Motor neuron (in vitro differentiated cells): ENCODE results near the gene MPP4. TPM values are rescaled to one million over a fixed set of nuclear protein-coding genes. Genes with fewer than 3 reads are reported as not detected.

Source experiments
- ATAC-seq, 8 experiments: fragments of 200-7000 bp; cut with Tn5 transposase; replicated peaks in 6 of 8; 2 replicates each; pipeline ENCODE4 v1.8.0; 2021; ENCODE audit warnings: mild to moderate bottlenecking in 8 of 8, moderate library complexity in 8 of 8
- H3K27ac ChIP-seq, 2 donors: fragments of 250-450 bp; sonication (Bioruptor Pico); 2 replicates each; pipeline ENCODE4 v1.9.0; 2021; ENCODE audit warnings: antibody characterized with exemption in 2 of 2, mild to moderate bottlenecking in 2 of 2, moderate library complexity in 1 of 2
- H3K4me1 ChIP-seq, 2 donors: fragments of 250-450 bp; sonication (Bioruptor Pico); replicated peaks in 1 of 2; 2 replicates each; pipeline ENCODE4 v1.6.1; 2021; ENCODE audit warnings: antibody characterized with exemption in 2 of 2, mild to moderate bottlenecking in 2 of 2, moderate library complexity in 1 of 2
- H3K4me3 ChIP-seq, 5 donors: fragments of 250-450 bp; sonication (Bioruptor Pico); 2 replicates each; pipeline ENCODE4 v1.9.0; 2021; ENCODE audit warnings: antibody characterized with exemption in 5 of 5, mild to moderate bottlenecking in 5 of 5, moderate library complexity in 4 of 5
- WGBS, 10 experiments: fragments of 450-650 bp; shearing (Covaris generic); methylation state at CpG; one replicate each; pipeline ENCODE4 v1.0.0; 2022; 5-methylcytosine and 5-hydroxymethylcytosine counted together
- in situ Hi-C, 9 experiments: fragments of 400-800 bp; cut with MboI; loops; one replicate each; pipeline ENCODE4 v1.15.0; 2021; ENCODE audit warnings: low sequenced_read_pairs in 9 of 9, low pct_unique_long_range_greater_than_20kb in 2 of 9; ENCODE audit not compliant: unreplicated experiment in 9 of 9
- total RNA-seq, 8 experiments: library from RNA; unstranded; fragments of 300-600 nt; gene quantifications; 2 replicates each; pipeline versions ENCODE4 v1.2.3 to v1.2.4, GENCODE V29; 2022

The MPP4 gene
- 1 to 10 TPM in 1 of 8 experiments, under 1 TPM in 5, not detected in 2; 0.08 to 1.4 (median 0.33) TPM for total RNA-seq

GRCh38 chr2:201698588-201699226 is at the start of gene MPP4:
MPP4 (minus strand) TSS chr2:201698644; CDS start chr2:201693954, 4,690 bp downstream.
- ATAC-seq = no peak
- no peak within 1 kb of the TSS for H3K4me3 ChIP-seq
- no peaks in the 10 kb centered on the region for H3K4me1 ChIP-seq
- 6 to 100% (median 67%) methylated on average over 1 to 3 of the region's 3 CpGs for WGBS, 10 experiments
- in situ Hi-C loops = no loop called here
- no peak within 1 kb of the TSS for H3K27ac ChIP-seq

GRCh38 chr2:201746551-201746950 is 48.1 kb upstream of the MPP4 start:
- 71 to 100% (median 90%) methylated on average over 2 to 6 of the region's 6 CpGs for WGBS, 10 experiments
- in situ Hi-C loops = no loop called here

GRCh38 chr2:201735486-201735885 is 37.0 kb upstream of the MPP4 start:
- in situ Hi-C loops = no loop called here
- WGBS, 10 experiments = 82 to 100% (median 98%) methylated on average over 1 to 2 of the region's 2 CpGs; no CpG with 5 or more reads in 2 of the 10 experiments
- no peak overlapping the region for H3K4me3 ChIP-seq
- no peaks in the 10 kb centered on the region for H3K4me1 ChIP-seq
- H3K27ac ChIP-seq = no peak overlapping the region
- no peak for ATAC-seq

More at GRCh38 chr2:201746551-201746950, 48.1 kb upstream of the MPP4 start:
- no peak overlapping the region for H3K4me3 ChIP-seq
- no peaks in the 10 kb centered on the region for H3K4me1 ChIP-seq
- no peak for ATAC-seq
- no peak overlapping the region for H3K27ac ChIP-seq

- H3K4me1 ChIP-seq = no peaks in the 10 kb centered on the region
- ATAC-seq = no peak
- H3K4me3 ChIP-seq = no peak overlapping the region
- in situ Hi-C loops = no loop called here
- 90 to 100% (median 100%) methylated on average over 1 to 4 of the region's 4 CpGs; no CpG with 5 or more reads in 3 of the 10 experiments for WGBS, 10 experiments
- H3K27ac ChIP-seq = no peak overlapping the region
These were observed 35.7 kb upstream of the MPP4 start for GRCh38 chr2:201734111-201734510.

- Histone ChIP-seq H3K27ac (no peak overlapping the region), H3K4me3 (no peak overlapping the region), H3K4me1 (no peaks in the 10 kb centered on the region)
- WGBS, 10 experiments = 11 to 100% (median 96%) methylated on average over 1 of the region's 1 CpG
- in situ Hi-C loops = no loop called here
- ATAC-seq = no peak
These were observed 35.1 kb upstream of the MPP4 start for GRCh38 chr2:201733544-201733943.

- Histone ChIP-seq H3K4me1 (no peaks in the 10 kb centered on the region), H3K4me3 (no peak overlapping the region), H3K27ac (no peak overlapping the region)
- in situ Hi-C loops = no loop called here
- whole genome bisulfite sequencing, 10 experiments = 70 to 100% (median 80%) methylated on average over 1 to 5 of the region's 5 CpGs
- ATAC-seq = no peak
These were observed 32.3 kb upstream of the MPP4 start for GRCh38 chr2:201730651-201731285.

- no peak overlapping the region for H3K27ac ChIP-seq
- ATAC-seq = no peak
- WGBS, 10 experiments = 90 to 100% (median 98%) methylated on average over 2 to 6 of the region's 6 CpGs; no CpG with 5 or more reads in 2 of the 10 experiments
- H3K4me1 ChIP-seq = no peaks in the 10 kb centered on the region
- in situ Hi-C loops = no loop called here
- no peak overlapping the region for H3K4me3 ChIP-seq
These were observed 17.0 kb upstream of the MPP4 start for GRCh38 chr2:201715459-201715858.

GRCh38 chr2:201712726-201713125 is 14.3 kb upstream of the MPP4 start:
- no peak overlapping the region for H3K27ac ChIP-seq
- peak in 3 of 8 experiments; percentile 53 to 72 (median 62) for ATAC-seq
- H3K4me3 ChIP-seq = no peak overlapping the region
- H3K4me1 ChIP-seq = no peaks in the 10 kb centered on the region
- 62 to 100% (median 94%) methylated on average over 1 of the region's 1 CpG; no CpG with 5 or more reads in 3 of the 10 experiments for WGBS, 10 experiments
- in situ Hi-C loops = no loop called here

GRCh38 chr2:201709747-201710146 is 11.3 kb upstream of the MPP4 start:
- Histone ChIP-seq H3K4me1 (no peaks in the 10 kb centered on the region), H3K27ac (no peak overlapping the region), H3K4me3 (no peak overlapping the region)
- 85 to 100% (median 93%) methylated on average over 2 to 4 of the region's 5 CpGs; no CpG with 5 or more reads in 1 of the 10 experiments for WGBS, 10 experiments
- ATAC-seq = no peak
- in situ Hi-C loops = no loop called here

GRCh38 chr2:201709049-201709448 is 10.6 kb upstream of the MPP4 start:
- ATAC-seq = no peak
- Histone ChIP-seq H3K4me3 (no peak overlapping the region), H3K4me1 (no peaks in the 10 kb centered on the region), H3K27ac (no peak overlapping the region)
- in situ Hi-C loops = no loop called here
- WGBS, 10 experiments = 20 to 67% (median 35%) methylated on average over 1 to 2 of the region's 2 CpGs; no CpG with 5 or more reads in 1 of the 10 experiments

GRCh38 chr2:201707753-201708152 is 9.3 kb upstream of the MPP4 start:
- WGBS, 10 experiments = 19 to 93% (median 76%) methylated on average over 1 to 3 of the region's 3 CpGs; no CpG with 5 or more reads in 3 of the 10 experiments
- Histone ChIP-seq H3K27ac (no peak overlapping the region), H3K4me1 (no peaks in the 10 kb centered on the region), H3K4me3 (no peak overlapping the region)
- in situ Hi-C loops = no loop called here
- ATAC-seq = peak in 2 of 8 experiments; percentile 79 to 87

GRCh38 chr2:201707142-201707541 is 8.7 kb upstream of the MPP4 start:
- H3K27ac ChIP-seq = no peak overlapping the region
- H3K4me1 ChIP-seq = no peaks in the 10 kb centered on the region
- no peak overlapping the region for H3K4me3 ChIP-seq
- ATAC-seq = no peak
- in situ Hi-C loops = no loop called here
- 80 to 100% (median 100%) methylated on average over 1 of the region's 1 CpG; no CpG with 5 or more reads in 7 of the 10 experiments for WGBS, 10 experiments

- Histone ChIP-seq H3K27ac (no peak overlapping the region), H3K4me1 (no peaks in the 10 kb centered on the region), H3K4me3 (no peak overlapping the region)
- in situ Hi-C loops = no loop called here
- ATAC-seq = no peak
- WGBS, 10 experiments = 38 to 100% (median 79%) methylated on average over 1 to 5 of the region's 5 CpGs; no CpG with 5 or more reads in 1 of the 10 experiments
These were observed 6.1 kb upstream of the MPP4 start for GRCh38 chr2:201704536-201704935.
